IMR-90 (cell line): ENCODE measurements around the gene UBE2S. TPM values are rescaled to one million over a fixed set of nuclear protein-coding genes. Genes with fewer than 3 reads are reported as not detected.

Source experiments
- ATAC-seq: fragments of 200-7000 bp; cut with Tn5 transposase; 2 replicates; pipeline ENCODE4 v1.9.1; 2020; ENCODE audit warnings: low read depth, mild to moderate bottlenecking, moderate library complexity
- BruUV-seq: library from RNA; stranded (reverse); fragments of 400-500 nt; replicated peaks from 2 replicates; lab custom pipeline; 2021; lab: Mats Ljungman, UMichigan
- CTCF ChIA-PET: fragments of 300-600 bp; formaldehyde crosslinking; extraction: SDS; loops from one replicate; lab custom pipeline; 2021; ENCODE audit warnings: antibody characterized with exemption; lab: Yijun Ruan, JAX
- POLR2A ChIA-PET: fragments of 300-600 bp; sonication (Branson Sonifier 250); formaldehyde crosslinking; loops from one replicate; lab custom pipeline; 2022; ENCODE audit warnings: antibody characterized with exemption; ENCODE audit not compliant: unreplicated experiment; lab: Charles Lee
- DNase-seq: peaks from one replicate; pipeline ENCODE4 v3.0.0; 2013
- H2AFZ ChIP-seq: replicated peaks from 2 replicates; pipeline ENCODE3; 2013; ENCODE audit warnings: low read length, mild to moderate bottlenecking; ENCODE audit not compliant: poor library complexity
- H2AK5ac ChIP-seq: 2 replicates; pipeline ENCODE4 v1.6.1; 2013; ENCODE audit warnings: low read depth, low read length, inconsistent platforms
- H2AK9ac ChIP-seq: replicated peaks from 2 replicates; pipeline ENCODE3; 2013; ENCODE audit warnings: mild to moderate bottlenecking, low read depth, low read length, moderate library complexity; ENCODE audit not compliant: poor library complexity
- H2BK120ac ChIP-seq: 2 replicates; pipeline ENCODE4 v1.6.1; 2013; ENCODE audit warnings: low read depth, low read length, inconsistent platforms
- H2BK15ac ChIP-seq: 3 replicates; pipeline ENCODE4 v1.6.1; 2013; ENCODE audit warnings: low read depth, low read length, inconsistent platforms
- H2BK20ac ChIP-seq: 2 replicates; pipeline ENCODE4 v1.6.1; 2013; ENCODE audit warnings: low read depth, mild to moderate bottlenecking, inconsistent platforms, low read length, moderate library complexity
- H2BK5ac ChIP-seq: 2 replicates; pipeline ENCODE4 v1.6.1; 2013; ENCODE audit warnings: mild to moderate bottlenecking, low read depth, low read length, inconsistent platforms; ENCODE audit not compliant: poor library complexity, severe bottlenecking
- H3K14ac ChIP-seq: replicated peaks from 2 replicates; pipeline ENCODE4 v1.6.1; 2013; ENCODE audit warnings: low read depth, low read length, inconsistent platforms
- H3K18ac ChIP-seq: 2 replicates; pipeline ENCODE4 v1.6.1; 2013; ENCODE audit warnings: low read depth, low read length, control low read depth
- H3K23ac ChIP-seq: 2 replicates; pipeline ENCODE4 v1.6.1; 2013; ENCODE audit warnings: low read depth, low read length, inconsistent platforms
- H3K27ac ChIP-seq: 2 replicates; pipeline ENCODE4 v1.5.1; 2013; ENCODE audit warnings: mild to moderate bottlenecking, control low read depth, low read length; ENCODE audit not compliant: insufficient read depth
- H3K27me3 ChIP-seq: 2 replicates; pipeline ENCODE4 v1.6.1; 2013; ENCODE audit warnings: low read length; ENCODE audit not compliant: control insufficient read depth, insufficient read depth
- H3K36me3 ChIP-seq: 2 replicates; pipeline ENCODE4 v1.6.1; 2013; ENCODE audit warnings: low read length, mixed read lengths; ENCODE audit not compliant: control insufficient read depth, insufficient read depth
- H3K4ac ChIP-seq: 2 replicates; pipeline ENCODE4 v1.6.1; 2013; ENCODE audit warnings: low read depth, low read length, inconsistent platforms
- H3K4me1 ChIP-seq: 2 replicates; pipeline ENCODE4 v1.6.1; 2013; ENCODE audit warnings: low read length, mixed read lengths; ENCODE audit not compliant: control insufficient read depth, insufficient read depth
- H3K4me2 ChIP-seq: 2 replicates; pipeline ENCODE4 v1.6.1; 2013; ENCODE audit warnings: low read depth, mild to moderate bottlenecking, control low read depth, low read length, moderate library complexity
- H3K4me3 ChIP-seq: 2 replicates; pipeline ENCODE4 v1.5.1; 2013; ENCODE audit warnings: low read depth, mild to moderate bottlenecking, control low read depth, low read length, moderate library complexity; ENCODE audit not compliant: insufficient read depth
- H3K56ac ChIP-seq: 2 replicates; pipeline ENCODE4 v1.6.1; 2013; ENCODE audit warnings: low read length, inconsistent platforms; ENCODE audit not compliant: insufficient read depth; ENCODE audit errors: extremely low read depth
- H3K79me1 ChIP-seq, 2 experiments: 2 replicates each; pipeline ENCODE4 v1.6.1; 2013; ENCODE audit warnings: low read length in 2 of 2, inconsistent platforms in 1 of 2, low read depth in 1 of 2
- H3K9ac ChIP-seq: 2 replicates; pipeline ENCODE4 v1.6.1; 2013; ENCODE audit warnings: low read depth, low read length, control low read depth
- H3K9me1 ChIP-seq: 2 replicates; pipeline ENCODE4 v1.6.1; 2013; ENCODE audit warnings: low read length, inconsistent platforms; ENCODE audit not compliant: insufficient read depth
- H3K9me3 ChIP-seq: 2 replicates; pipeline ENCODE4 v1.6.1; 2013; ENCODE audit warnings: low read length; ENCODE audit not compliant: control insufficient read depth, insufficient read depth
- H4K20me1 ChIP-seq: 2 replicates; pipeline ENCODE4 v1.6.1; 2013; ENCODE audit warnings: low read length, inconsistent platforms; ENCODE audit not compliant: insufficient read depth
- H4K5ac ChIP-seq: 2 replicates; pipeline ENCODE4 v1.6.1; 2013; ENCODE audit warnings: mild to moderate bottlenecking, low read depth, low read length, control low read depth
- H4K8ac ChIP-seq, 2 experiments: 2 replicates each; pipeline ENCODE4 v1.6.1; 2013; ENCODE audit warnings: low read depth in 2 of 2, low read length in 2 of 2, control low read depth in 1 of 2, inconsistent platforms in 1 of 2
- H4K91ac ChIP-seq: 2 replicates; pipeline ENCODE4 v1.6.1; 2013; ENCODE audit warnings: low read depth, low read length, inconsistent platforms; ENCODE audit not compliant: insufficient read depth
- BHLHE40 ChIP-seq: fragments of 150-350 bp; IDR thresholded peaks from 2 replicates; pipeline ENCODE4 v1.6.1; 2016; ENCODE audit warnings: mild to moderate bottlenecking, low read depth, low read length
- CEBPB ChIP-seq: IDR thresholded peaks from 2 replicates; pipeline ENCODE4 v1.6.1; 2012; ENCODE audit warnings: low read depth, low read length, improper control_type of control experiment
- CHD1 ChIP-seq: IDR thresholded peaks from 2 replicates; pipeline ENCODE4 v1.6.1; 2012; ENCODE audit warnings: low read depth, low read length, improper control_type of control experiment
- CTCF ChIP-seq: conservative IDR thresholded peaks from 2 replicates; pipeline ENCODE4 v1.5.1; 2012; ENCODE audit warnings: mild to moderate bottlenecking, low read depth, low read length, improper control_type of control experiment
- ELK1 ChIP-seq: fragments of 150-350 bp; IDR thresholded peaks from 2 replicates; pipeline ENCODE4 v1.6.1; 2016; ENCODE audit warnings: low read depth, mild to moderate bottlenecking, low read length, moderate library complexity, borderline replicate concordance
- FOS ChIP-seq: fragments of 150-350 bp; IDR thresholded peaks from 2 replicates; pipeline ENCODE4 v1.6.1; 2016; ENCODE audit warnings: low read depth, low read length
- MAFK ChIP-seq: IDR thresholded peaks from 2 replicates; pipeline ENCODE4 v1.6.1; 2012; ENCODE audit warnings: low read depth, low read length, improper control_type of control experiment
- MAZ ChIP-seq: IDR thresholded peaks from 2 replicates; pipeline ENCODE4 v1.6.1; 2012; ENCODE audit warnings: low read depth, mild to moderate bottlenecking, low read length, improper control_type of control experiment, moderate library complexity, borderline replicate concordance
- MXI1 ChIP-seq: IDR thresholded peaks from 2 replicates; pipeline ENCODE4 v1.6.1; 2012; ENCODE audit warnings: low read depth, mild to moderate bottlenecking, low read length, moderate library complexity, borderline replicate concordance
- NFE2L2 ChIP-seq: fragments of 150-350 bp; IDR thresholded peaks from 2 replicates; pipeline ENCODE4 v1.6.1; 2016; ENCODE audit warnings: low read depth, mild to moderate bottlenecking, low read length
- POLR2A ChIP-seq: IDR thresholded peaks from 2 replicates; pipeline ENCODE4 v1.6.1; 2012; ENCODE audit warnings: mild to moderate bottlenecking, low read depth, low read length
- RAD21 ChIP-seq: IDR thresholded peaks from 2 replicates; pipeline ENCODE4 v1.6.1; 2012; ENCODE audit warnings: low read length, improper control_type of control experiment
- RCOR1 ChIP-seq: IDR thresholded peaks from 2 replicates; pipeline ENCODE4 v1.6.1; 2012; ENCODE audit warnings: mild to moderate bottlenecking, low read length, improper control_type of control experiment; ENCODE audit not compliant: insufficient replicate concordance
- RFX5 ChIP-seq: IDR thresholded peaks from 2 replicates; pipeline ENCODE4 v1.8.0; 2012; ENCODE audit warnings: low read depth, mild to moderate bottlenecking, low read length, moderate library complexity
- SMC3 ChIP-seq: fragments of 150-350 bp; IDR thresholded peaks from 2 replicates; pipeline ENCODE4 v1.6.1; 2016; ENCODE audit warnings: low read depth, mild to moderate bottlenecking, antibody characterized with exemption, low read length, moderate library complexity
- USF2 ChIP-seq: fragments of 150-350 bp; IDR thresholded peaks from 2 replicates; pipeline ENCODE4 v1.6.1; 2017; ENCODE audit warnings: mild to moderate bottlenecking, antibody characterized with exemption, low read length, low read depth
- WGBS, 2 experiments: methylation state at CpG; one replicate each; pipeline versions ENCODE4 v1.1.5 to v1.1.7; 2013; ENCODE audit warnings: missing lambda C conversion rate in 2 of 2; ENCODE audit not compliant: insufficient read length in 1 of 2; ENCODE audit errors: extremely low coverage in 2 of 2; 5-methylcytosine and 5-hydroxymethylcytosine counted together
- dilution Hi-C: fragments of 300-500 bp; cut with HindIII; formaldehyde crosslinking; loops from one replicate; pipeline ENCODE4 v1.14.3; 2018; ENCODE audit warnings: low sequenced_read_pairs; ENCODE audit not compliant: unreplicated experiment
- in situ Hi-C: fragments of 300-500 bp; cut with MboI; formaldehyde crosslinking; loops from 3 replicates; pipeline ENCODE4 v1.14.3; 2019; ENCODE audit warnings: low sequenced_read_pairs, inconsistent platforms, mixed read lengths
- intact Hi-C: fragments of 100-400 bp; cut with micrococcal nuclease; formaldehyde crosslinking; loops from 2 replicates; pipeline ENCODE4 v1.10.0; 2022
- polyA plus RNA-seq, 3 experiments: library from polyadenylated mRNA; depleted of rRNA; stranded (reverse); fragments of >200 nt; gene quantifications; 2 replicates each; pipeline ENCODE4 v1.2.3, GENCODE V29; 2012; ENCODE audit warnings: low replicate concordance in 1 of 3
- total RNA-seq: library from RNA; depleted of rRNA; stranded (reverse); fragments of >200 nt; gene quantifications from 2 replicates; pipeline ENCODE4 v1.2.3, GENCODE V29; 2012

UBE2S gene
- total and polyA plus RNA-seq, 2 of the 4 experiments (the other 2 are of a cell fraction): 69.5 to 104 TPM

GRCh38 chr19:55424518-55424917, 16.9 kb upstream of the UBE2S start:
- Histone ChIP-seq H3K14ac (no peak overlapping the region), H3K4ac (no peak overlapping the region), H3K9ac (no peak overlapping the region), H2AK5ac (no peak overlapping the region), H3K9me3 (no peaks in the 10 kb centered on the region), H3K9me1 (0 out of 2 replicates have a peak, but pooled peaks cover 4% of the 10 kb centered on the region), H3K18ac (no peak overlapping the region), H3K23ac (no peak overlapping the region), H3K36me3 (no peaks in the 10 kb centered on the region), H4K91ac (no peak overlapping the region), H2BK5ac (no peak overlapping the region), H3K4me3 (no peak overlapping the region), H3K79me1 (no peaks in the 10 kb centered on the region), H4K5ac (no peak overlapping the region), H2AK9ac (no peak overlapping the region), H3K27me3 (peaks cover 21% of the 10 kb centered on the region), H3K27ac (no peak overlapping the region), H3K4me2 (no peak overlapping the region), H2BK120ac (no peak overlapping the region), H4K20me1 (no peaks in the 10 kb centered on the region), H2AFZ (no peak overlapping the region), H4K8ac (no peak overlapping the region), H2BK15ac (no peak overlapping the region), H3K56ac (no peak overlapping the region), H3K4me1 (no peaks in the 10 kb centered on the region), H2BK20ac (no peak overlapping the region)
- no CpG with 5 or more reads among the region's 3 CpGs for WGBS, 2 experiments
- dilution Hi-C loops (no loop called here), in situ Hi-C loops (no loop called here), intact Hi-C loops (no loop called here)
- TF ChIP-seq FOS (no peak), RCOR1 (no peak), RAD21 (no peak), CTCF (no peak), CHD1 (no peak), NFE2L2 (no peak), CEBPB (no peak), MXI1 (no peak), MAZ (no peak), BHLHE40 (no peak), MAFK (no peak), RFX5 (no peak), ELK1 (no peak), SMC3 (no peak), USF2 (no peak), POLR2A (no peak)
- ATAC-seq: no peak
- DNase-seq: no peak
- ChIA-PET CTCF (no interaction called here), POLR2A (no interaction called here)
- no TSS peak for BruUV-seq
